ENCODE results near the gene TK2.

The TK2 gene

GRCh38 chr16:66483689-66484452 is 66.1 kb downstream of the TK2 start:
- peak; percentile 91 for DNase-seq (ENCODE audit: low spot score)

GRCh38 chr16:66481943-66482390 is 68.0 kb downstream of the TK2 start:
- no peak for DNase-seq (ENCODE audit: low spot score)

- DNase-seq (ENCODE audit: low spot score), result no peak
Observed at GRCh38 chr16:66481081-66481942, 68.6 kb downstream of the TK2 start.

GRCh38 chr16:66480265-66481080 is 69.4 kb downstream of the TK2 start:
- DNase-seq (ENCODE audit: low spot score), result no peak

- DNase-seq (ENCODE audit: low spot score), result no peak
Observed at GRCh38 chr16:66479661-66480264, 70.2 kb downstream of the TK2 start.

GRCh38 chr16:66478733-66479511 is 71.0 kb downstream of the TK2 start:
- peak; percentile 76 for DNase-seq (ENCODE audit: low spot score)

- no peak for DNase-seq (ENCODE audit: low spot score)
Observed at GRCh38 chr16:66477028-66477515, 72.8 kb downstream of the TK2 start.

GRCh38 chr16:66476328-66477027 is 73.4 kb downstream of the TK2 start:
- peak; percentile 66 for DNase-seq (ENCODE audit: low spot score)

GRCh38 chr16:66475232-66475631 is 74.7 kb downstream of the TK2 start:
- no peak for DNase-seq (ENCODE audit: low spot score)

GRCh38 chr16:66474750-66475199 is 75.1 kb downstream of the TK2 start:
- DNase-seq (ENCODE audit: low spot score), result no peak

- DNase-seq (ENCODE audit: low spot score), result no peak
Observed at GRCh38 chr16:66473654-66474519, 76.0 kb downstream of the TK2 start.

- DNase-seq (ENCODE audit: low spot score), result no peak
Observed at GRCh38 chr16:66473051-66473571, 76.8 kb downstream of the TK2 start.

GRCh38 chr16:66471716-66472393 is 78.1 kb downstream of the TK2 start:
- DNase-seq (ENCODE audit: low spot score), result no peak

- DNase-seq (ENCODE audit: low spot score), result no peak
Observed at GRCh38 chr16:66471264-66471663, 78.7 kb downstream of the TK2 start.

GRCh38 chr16:66470556-66470955 is 79.4 kb downstream of the TK2 start:
- no peak for DNase-seq (ENCODE audit: low spot score)

GRCh38 chr16:66469947-66470546 is 79.9 kb downstream of the TK2 start:
- no peak for DNase-seq (ENCODE audit: low spot score)

- DNase-seq (ENCODE audit: low spot score), result no peak
Observed at GRCh38 chr16:66469291-66469946, 80.5 kb downstream of the TK2 start.
